DOHH2 (cell line): ENCODE results near the gene UFD1.

Source experiments
- H3F3A ChIP-seq: fragments of 200-600 bp; sonication (generic), shearing (Covaris generic); 2 replicates; pipeline ENCODE4 v1.6.0; 2016; ENCODE audit warnings: antibody characterized with exemption, mild to moderate bottlenecking; ENCODE audit not compliant: control insufficient read depth, insufficient read depth
- H3K27ac ChIP-seq: fragments of 200-600 bp; sonication (generic); 2 replicates; pipeline ENCODE4 v1.5.1; 2014; ENCODE audit warnings: low read depth, mild to moderate bottlenecking, low read length, moderate library complexity
- H3K27me3 ChIP-seq: fragments of 200-600 bp; sonication (generic); 2 replicates; pipeline ENCODE4 v1.6.1; 2014; ENCODE audit warnings: mild to moderate bottlenecking, low read length, mixed read lengths; ENCODE audit not compliant: control insufficient read depth
- H3K36me3 ChIP-seq: fragments of 200-600 bp; sonication (generic); 2 replicates; pipeline ENCODE4 v1.6.1; 2014; ENCODE audit warnings: mild to moderate bottlenecking, low read length, moderate library complexity, mixed read lengths; ENCODE audit not compliant: control insufficient read depth
- H3K4me1 ChIP-seq: fragments of 200-600 bp; sonication (generic); 2 replicates; pipeline ENCODE4 v1.6.1; 2014; ENCODE audit warnings: mild to moderate bottlenecking, low read length, mixed read lengths; ENCODE audit not compliant: control insufficient read depth
- H3K4me2 ChIP-seq: fragments of 200-600 bp; sonication (generic); 2 replicates; pipeline ENCODE4 v1.6.0; 2014; ENCODE audit warnings: mild to moderate bottlenecking, low read length, moderate library complexity
- H3K4me3 ChIP-seq: fragments of 200-600 bp; sonication (generic); 2 replicates; pipeline ENCODE4 v1.5.1; 2014; ENCODE audit warnings: mild to moderate bottlenecking, low read length, mixed read lengths
- H3K79me2 ChIP-seq: fragments of 200-600 bp; sonication (generic); 2 replicates; pipeline ENCODE4 v1.6.1; 2014; ENCODE audit warnings: mild to moderate bottlenecking, low read length, mixed read lengths; ENCODE audit not compliant: control insufficient read depth
- H3K9me2 ChIP-seq: fragments of 200-600 bp; sonication (generic); replicated peaks from 2 replicates; pipeline ENCODE4 v1.6.1; 2014; ENCODE audit warnings: mild to moderate bottlenecking, low read length, mixed read lengths; ENCODE audit not compliant: control insufficient read depth
- H3K9me3 ChIP-seq: fragments of 200-600 bp; sonication (generic); 2 replicates; pipeline ENCODE4 v1.6.1; 2014; ENCODE audit warnings: antibody characterized with exemption, low read length, mixed read lengths; ENCODE audit not compliant: control insufficient read depth, insufficient read depth
- H4K20me1 ChIP-seq: fragments of 200-600 bp; sonication (generic); 2 replicates; pipeline ENCODE4 v1.6.0; 2014; ENCODE audit warnings: low read depth, mild to moderate bottlenecking, antibody characterized with exemption, low read length, moderate library complexity; ENCODE audit not compliant: control insufficient read depth, insufficient read depth
- EZH2phosphoT487 ChIP-seq: fragments of 200-600 bp; sonication (generic); IDR thresholded peaks from 2 replicates; pipeline ENCODE4 v1.6.1; 2017; ENCODE audit warnings: borderline replicate concordance, mild to moderate bottlenecking, antibody characterized with exemption, low read length, moderate library complexity, mixed read lengths
- TF ChIP-seq, protein P1 (sequence below): fragments of 200-600 bp; sonication (generic); IDR thresholded peaks from one replicate; pipeline ENCODE4 v1.5.1; 2014; ENCODE audit warnings: antibody characterized with exemption, mild to moderate bottlenecking, low read depth, low read length; ENCODE audit not compliant: poor library complexity, severe bottlenecking

UFD1 gene

DNA sequence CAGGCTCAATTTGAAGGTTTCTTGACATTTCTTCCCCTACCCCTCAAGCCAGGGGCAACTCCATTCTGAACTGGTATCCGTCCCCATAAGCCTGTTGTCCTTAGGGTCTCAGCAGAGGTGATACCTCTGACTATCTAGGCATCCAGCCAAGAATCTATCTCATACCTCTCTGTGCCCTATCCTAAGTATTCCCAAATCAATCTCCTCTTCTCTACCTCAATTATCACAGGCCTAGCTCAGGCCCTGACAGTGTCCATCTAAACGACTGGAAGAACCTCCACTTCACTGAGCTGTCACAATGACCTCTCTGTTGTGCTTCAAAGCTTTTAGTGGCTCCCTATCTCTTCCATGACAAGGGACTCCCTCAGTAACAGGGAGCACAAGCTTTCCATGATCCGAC is 74.3 kb downstream of the UFD1 start:
- TF ChIP-seq, protein P1, sequence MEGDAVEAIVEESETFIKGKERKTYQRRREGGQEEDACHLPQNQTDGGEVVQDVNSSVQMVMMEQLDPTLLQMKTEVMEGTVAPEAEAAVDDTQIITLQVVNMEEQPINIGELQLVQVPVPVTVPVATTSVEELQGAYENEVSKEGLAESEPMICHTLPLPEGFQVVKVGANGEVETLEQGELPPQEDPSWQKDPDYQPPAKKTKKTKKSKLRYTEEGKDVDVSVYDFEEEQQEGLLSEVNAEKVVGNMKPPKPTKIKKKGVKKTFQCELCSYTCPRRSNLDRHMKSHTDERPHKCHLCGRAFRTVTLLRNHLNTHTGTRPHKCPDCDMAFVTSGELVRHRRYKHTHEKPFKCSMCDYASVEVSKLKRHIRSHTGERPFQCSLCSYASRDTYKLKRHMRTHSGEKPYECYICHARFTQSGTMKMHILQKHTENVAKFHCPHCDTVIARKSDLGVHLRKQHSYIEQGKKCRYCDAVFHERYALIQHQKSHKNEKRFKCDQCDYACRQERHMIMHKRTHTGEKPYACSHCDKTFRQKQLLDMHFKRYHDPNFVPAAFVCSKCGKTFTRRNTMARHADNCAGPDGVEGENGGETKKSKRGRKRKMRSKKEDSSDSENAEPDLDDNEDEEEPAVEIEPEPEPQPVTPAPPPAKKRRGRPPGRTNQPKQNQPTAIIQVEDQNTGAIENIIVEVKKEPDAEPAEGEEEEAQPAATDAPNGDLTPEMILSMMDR: no peak
- no peak for TF ChIP-seq EZH2phosphoT487
- no peaks in the 10 kb centered on the region for H3K4me1 ChIP-seq
- no peaks in the 10 kb centered on the region for H3F3A ChIP-seq
- H3K27ac ChIP-seq: no peak overlapping the region
- no peaks in the 10 kb centered on the region for H3K79me2 ChIP-seq
- H3K36me3 ChIP-seq: peaks cover 83% of the 10 kb centered on the region
- H3K4me3 ChIP-seq: no peak overlapping the region
- H3K9me2 ChIP-seq: no peaks in the 10 kb centered on the region
- H3K9me3 ChIP-seq: no peaks in the 10 kb centered on the region
- 0 out of 2 replicates have a peak, but pooled peaks cover 6% of the 10 kb centered on the region for H4K20me1 ChIP-seq
- H3K4me2 ChIP-seq: no peak overlapping the region
- H3K27me3 ChIP-seq: no peaks in the 10 kb centered on the region

DNA sequence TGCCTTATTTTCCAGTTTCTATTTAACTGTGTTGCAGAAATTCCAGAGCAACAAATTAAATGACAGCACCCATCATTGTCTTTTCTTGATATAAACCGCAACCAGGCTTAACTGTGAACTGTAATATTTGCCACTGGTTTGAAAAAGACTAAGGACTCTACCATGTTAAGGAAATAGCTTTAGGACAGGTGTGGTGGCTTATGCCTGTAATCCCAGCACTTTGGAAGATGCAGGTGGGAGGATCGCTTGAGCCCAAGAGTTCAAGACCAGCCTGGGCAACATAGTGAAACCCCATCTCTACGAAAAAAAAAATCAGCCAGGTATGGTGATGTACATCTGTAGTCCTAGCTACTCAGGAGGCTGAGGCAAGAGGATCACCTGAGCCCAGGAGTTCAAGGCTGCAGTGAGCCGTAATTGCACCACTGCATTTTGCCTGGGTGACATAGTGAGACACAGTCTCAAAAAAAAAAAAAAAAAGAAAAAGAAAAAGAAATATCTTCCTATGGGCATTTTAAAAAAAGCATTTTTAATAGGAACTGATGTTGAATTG is 76.3 kb downstream of the UFD1 start:
- no peak overlapping the region for H3K4me2 ChIP-seq
- peaks cover 81% of the 10 kb centered on the region for H3K36me3 ChIP-seq

DNA sequence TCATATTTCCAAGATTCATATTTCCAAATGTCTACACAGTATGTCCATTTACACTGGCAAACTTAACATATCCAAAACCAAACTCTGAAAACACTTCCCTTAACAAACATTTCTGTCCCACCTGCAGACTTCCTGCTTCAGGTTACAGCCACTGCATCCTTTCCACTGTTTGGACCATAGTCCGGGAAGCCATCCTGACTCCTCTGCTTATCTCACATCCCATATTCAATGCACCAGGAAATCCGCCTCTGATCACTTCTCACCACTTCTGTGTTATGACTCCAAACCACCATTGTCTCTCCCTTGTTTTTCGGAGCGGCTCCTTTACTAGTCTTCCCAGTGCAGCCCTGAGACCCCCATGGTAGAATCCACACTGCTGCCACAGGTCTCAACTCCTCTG is 77.5 kb downstream of the UFD1 start:
- H3K4me2 ChIP-seq: no peak overlapping the region
- H3K9me2 ChIP-seq: no peaks in the 10 kb centered on the region
- H3K9me3 ChIP-seq: no peaks in the 10 kb centered on the region
- TF ChIP-seq, protein P1: no peak
- TF ChIP-seq EZH2phosphoT487: no peak
- H3K27ac ChIP-seq: no peak overlapping the region
- no peaks in the 10 kb centered on the region for H3K79me2 ChIP-seq
- H3K27me3 ChIP-seq: no peaks in the 10 kb centered on the region
- no peak overlapping the region for H3K4me3 ChIP-seq
- H3F3A ChIP-seq: no peaks in the 10 kb centered on the region
- H3K4me1 ChIP-seq: no peaks in the 10 kb centered on the region
- peaks cover 81% of the 10 kb centered on the region for H3K36me3 ChIP-seq
- 0 out of 2 replicates have a peak, but pooled peaks cover 6% of the 10 kb centered on the region for H4K20me1 ChIP-seq

More for the DNA sequence above, 76.3 kb downstream of the UFD1 start:
- TF ChIP-seq, protein P1: no peak
- no peak for TF ChIP-seq EZH2phosphoT487
- no peaks in the 10 kb centered on the region for H3K79me2 ChIP-seq
- 0 out of 2 replicates have a peak, but pooled peaks cover 6% of the 10 kb centered on the region for H4K20me1 ChIP-seq
- no peaks in the 10 kb centered on the region for H3K9me3 ChIP-seq
- no peak overlapping the region for H3K27ac ChIP-seq
- no peaks in the 10 kb centered on the region for H3K4me1 ChIP-seq
- no peaks in the 10 kb centered on the region for H3K27me3 ChIP-seq
- H3F3A ChIP-seq: no peaks in the 10 kb centered on the region
- H3K9me2 ChIP-seq: no peaks in the 10 kb centered on the region
- H3K4me3 ChIP-seq: no peak overlapping the region
